Measurements from ENCODE around the gene CEP104.
"Not testable (repeated sequence)": the region's sequence is repeated elsewhere in the genome, so short reads cannot be mapped to it uniquely, and the experiment has no call there.

CEP104 gene

DNA sequence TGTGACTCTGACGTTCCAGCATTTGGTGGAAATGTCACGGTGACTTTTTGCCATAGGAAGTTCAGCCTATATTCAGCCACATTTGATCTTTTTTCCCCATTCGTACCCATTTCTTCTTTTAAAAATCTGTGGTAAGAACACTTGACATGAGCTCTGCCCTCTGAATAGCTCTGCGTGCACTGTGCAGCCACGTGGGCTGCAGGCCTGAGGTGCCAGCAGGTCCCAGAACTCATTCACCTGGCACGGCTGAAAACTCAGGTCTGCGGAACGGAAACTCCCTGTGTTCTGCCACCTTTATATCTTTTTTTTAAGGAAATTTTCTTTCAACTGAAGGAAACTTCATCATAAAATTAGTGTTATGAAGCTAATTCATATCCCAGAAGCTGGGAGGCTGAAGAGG lies 28.6 kb downstream of the CEP104 start:
- DNase-seq (ENCODE audit: low read depth in 4 of 4, low spot score in 1 of 4): no peak

- no peak for DNase-seq (ENCODE audit: low read depth in 4 of 4, low spot score in 1 of 4)
Measured at GRCh38 chr1:3827813-3828307, 29.2 kb downstream of the CEP104 start.

DNA sequence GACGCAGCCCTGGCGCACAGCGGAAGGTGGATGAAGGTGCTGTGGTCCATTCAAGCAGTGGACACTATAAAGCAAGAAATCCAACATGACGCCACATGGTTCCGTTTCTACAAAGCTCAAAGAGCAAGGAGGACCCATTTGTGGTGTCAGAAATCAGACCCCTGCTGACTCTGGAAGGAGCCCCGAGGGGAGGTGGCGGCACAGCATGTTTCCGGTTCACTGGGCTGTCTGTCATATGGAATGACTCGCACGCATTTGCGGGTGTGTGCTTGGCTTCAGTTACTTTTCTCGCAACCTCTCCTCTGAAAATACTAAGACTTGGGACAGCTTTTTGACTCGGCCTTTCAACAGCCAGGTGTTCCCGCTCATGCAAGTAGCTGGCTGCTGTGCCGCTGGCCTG lies 31.7 kb downstream of the CEP104 start:
- DNase-seq (ENCODE audit: low read depth in 4 of 4, low spot score in 1 of 4): no peak

DNA sequence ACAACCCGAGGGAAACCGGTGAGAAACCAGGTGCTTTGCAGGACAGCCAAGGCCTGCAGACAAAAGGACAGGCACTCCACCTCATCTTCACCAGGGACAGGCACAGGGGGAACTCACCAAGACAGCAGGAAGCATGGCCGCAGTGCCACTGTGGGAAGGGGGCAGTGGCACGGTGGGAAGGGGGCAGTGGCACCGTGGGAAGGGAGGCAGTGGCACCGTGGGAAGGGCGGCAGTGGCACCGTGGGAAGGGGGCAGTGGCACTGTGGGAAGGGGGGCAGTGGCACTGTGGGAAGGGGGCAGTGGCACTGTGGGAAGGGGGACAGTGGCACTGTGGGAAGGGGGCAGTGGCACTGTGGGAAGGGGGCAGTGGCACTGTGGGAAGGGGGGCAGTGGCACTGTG lies 32.4 kb downstream of the CEP104 start:
- no peak for DNase-seq (ENCODE audit: low read depth in 4 of 4, low spot score in 1 of 4)

DNA sequence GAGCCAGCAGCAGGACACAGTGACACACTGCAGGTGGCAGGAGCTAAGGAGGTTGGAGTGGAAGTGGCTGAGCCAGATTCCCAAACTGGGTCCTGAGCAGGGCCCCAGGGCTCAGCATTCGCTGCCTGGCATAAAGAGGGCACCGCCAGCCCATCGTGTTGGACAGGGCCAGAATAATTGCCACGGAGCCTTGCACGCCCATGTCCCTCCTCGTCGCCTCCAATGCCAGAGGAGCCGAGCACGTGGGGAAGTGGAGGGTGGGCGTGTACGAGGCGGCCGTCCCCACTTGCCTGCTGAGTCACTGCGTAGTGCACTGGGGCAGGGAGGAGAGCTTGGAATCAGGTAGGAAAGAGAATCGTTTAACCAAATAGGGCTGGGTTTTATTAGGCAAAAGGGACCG lies 34.6 kb downstream of the CEP104 start:
- no peak for DNase-seq (ENCODE audit: low read depth in 4 of 4, low spot score in 1 of 4)

- DNase-seq (ENCODE audit: low read depth in 4 of 4, low spot score in 1 of 4): no peak
Measured at GRCh38 chr1:3821908-3822307, 35.1 kb downstream of the CEP104 start.

GRCh38 chr1:3821447-3821846 lies 35.6 kb downstream of the CEP104 start:
- DNase-seq (ENCODE audit: low read depth in 4 of 4, low spot score in 1 of 4): no peak

DNA sequence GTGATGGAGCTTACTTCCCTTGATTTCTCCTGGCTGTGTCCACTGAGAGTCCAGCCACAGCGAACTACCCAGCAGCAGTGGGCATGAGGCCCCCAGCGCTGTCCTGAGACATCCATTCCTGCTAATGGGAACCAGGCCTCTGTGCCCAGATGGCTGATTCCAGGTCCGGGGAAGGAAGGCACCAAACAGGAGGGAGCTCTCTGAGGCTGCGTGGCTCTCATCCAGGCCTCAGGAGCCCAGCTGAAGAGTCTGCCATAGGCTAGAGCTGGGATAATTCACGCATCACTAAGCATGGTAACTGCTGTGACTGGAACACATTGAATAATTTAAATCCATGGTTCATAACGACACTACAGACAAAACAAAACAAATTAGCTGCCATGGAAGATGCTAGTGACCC lies 36.0 kb downstream of the CEP104 start:
- DNase-seq (ENCODE audit: low read depth in 4 of 4, low spot score in 1 of 4): no peak

DNA sequence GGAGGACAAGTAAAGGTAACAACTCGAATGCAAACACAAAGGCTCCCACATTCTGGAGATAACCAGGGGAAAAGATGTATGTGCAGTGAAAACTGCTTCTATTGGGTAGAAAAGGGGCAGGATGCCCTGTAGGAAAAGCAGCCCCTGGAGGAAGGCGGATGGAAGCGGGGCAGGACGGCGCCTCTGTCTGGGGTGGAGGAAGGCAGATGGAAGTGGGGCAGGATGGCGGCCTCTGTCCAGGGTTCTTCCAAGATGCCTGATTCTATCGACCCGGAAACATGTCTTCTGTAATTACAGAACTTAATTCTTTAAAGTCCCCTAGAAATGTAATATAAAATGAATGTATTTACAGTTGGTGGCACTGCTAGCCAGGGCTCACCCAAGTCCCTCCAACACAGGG lies 36.7 kb downstream of the CEP104 start:
- DNase-seq (ENCODE audit: low read depth in 4 of 4, low spot score in 1 of 4): no peak

DNA sequence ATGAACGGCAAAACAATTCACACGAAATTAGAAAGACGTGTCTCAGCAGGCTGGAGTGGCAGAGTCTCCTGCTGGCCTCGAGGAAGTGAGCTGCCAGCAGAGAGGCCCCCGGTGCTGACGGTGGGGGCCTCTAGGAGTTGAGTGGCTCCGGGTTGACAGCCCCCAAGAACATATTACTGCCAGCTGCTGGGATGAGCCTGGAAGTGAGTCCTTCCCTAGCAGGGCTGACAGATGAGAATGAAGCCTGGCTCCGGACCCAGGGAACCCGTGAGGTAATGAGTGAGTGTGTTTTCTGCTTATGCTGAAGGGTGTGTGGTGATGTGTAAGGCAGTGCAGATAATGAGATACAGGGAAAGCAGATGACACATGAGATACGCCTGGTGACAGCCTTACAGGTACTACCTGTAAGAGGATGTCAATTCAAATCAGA lies 37.2 kb downstream of the CEP104 start:
- no peak for DNase-seq (ENCODE audit: low read depth in 4 of 4, low spot score in 1 of 4)

DNA sequence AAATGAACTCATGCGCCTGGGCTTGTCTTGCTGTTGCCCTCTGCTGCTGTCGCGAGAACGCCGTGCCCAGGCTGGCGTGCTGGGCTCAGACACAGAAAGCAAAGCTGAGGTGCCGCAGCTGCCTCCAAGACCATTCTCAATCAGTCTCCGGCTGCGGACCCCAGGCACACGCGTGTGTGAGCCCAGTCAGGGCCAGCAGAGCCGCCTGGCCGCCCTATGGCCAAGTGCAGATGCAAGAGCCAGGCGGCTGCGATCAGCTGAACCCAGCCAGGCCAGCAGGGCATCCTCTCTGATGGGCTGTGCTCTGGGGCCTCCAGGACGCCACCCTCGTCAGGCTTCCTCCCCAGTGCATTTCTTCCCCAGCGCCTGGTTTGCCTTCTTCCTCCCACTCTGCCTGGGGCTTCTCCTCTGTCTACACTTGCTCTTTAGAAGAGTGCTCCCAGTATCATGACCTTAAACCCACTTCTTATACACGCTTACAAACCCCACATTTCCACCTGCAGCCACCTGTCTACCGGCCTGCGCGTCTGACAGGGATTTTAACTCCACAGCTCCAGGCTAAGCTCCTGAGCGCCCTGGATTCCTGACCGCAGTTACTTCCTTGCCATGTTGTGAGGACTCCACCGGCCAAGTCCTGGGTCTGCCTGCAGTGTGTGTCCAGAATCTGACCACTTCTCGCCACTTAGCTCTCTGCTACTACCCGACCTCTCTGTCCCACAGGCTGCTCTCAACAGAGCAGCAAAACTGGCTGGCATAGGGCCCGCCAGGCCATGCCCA lies 39.0 kb downstream of the CEP104 start:
- no peak for DNase-seq (ENCODE audit: low read depth in 4 of 4, low spot score in 1 of 4)

GRCh38 chr1:3817138-3817740 lies 39.8 kb downstream of the CEP104 start:
- DNase-seq (ENCODE audit: low read depth in 4 of 4, low spot score in 1 of 4): no peak

- DNase-seq (ENCODE audit: low read depth in 4 of 4, low spot score in 1 of 4): no peak
Measured at GRCh38 chr1:3816331-3817137, 40.5 kb downstream of the CEP104 start.

GRCh38 chr1:3814771-3815561 lies 42.0 kb downstream of the CEP104 start:
- no peak for DNase-seq (ENCODE audit: low read depth in 4 of 4, low spot score in 1 of 4)

DNA sequence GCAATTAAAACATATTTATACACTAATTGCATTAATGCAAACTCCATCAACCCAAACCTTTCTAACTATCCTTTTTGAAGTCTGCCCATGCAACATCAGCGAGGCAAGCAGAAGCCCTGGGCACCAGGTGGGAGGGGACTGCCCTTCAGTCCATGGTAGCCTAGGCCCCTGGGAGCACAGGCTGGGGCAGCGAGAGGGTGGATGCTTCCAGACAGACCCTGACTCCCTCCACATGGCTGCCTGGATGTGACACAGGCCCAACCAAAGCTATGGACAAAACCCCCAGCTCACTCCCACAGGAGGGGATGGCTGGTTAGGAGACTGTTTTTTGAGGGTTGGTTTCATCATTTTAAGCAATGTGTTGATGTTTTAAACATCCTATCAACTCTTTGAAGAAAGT lies 42.9 kb downstream of the CEP104 start:
- DNase-seq (ENCODE audit: low read depth in 4 of 4, low spot score in 1 of 4): no peak

GRCh38 chr1:3811595-3811911 lies 45.5 kb downstream of the CEP104 start:
- no peak for DNase-seq (ENCODE audit: low read depth in 4 of 4, low spot score in 1 of 4)

DNA sequence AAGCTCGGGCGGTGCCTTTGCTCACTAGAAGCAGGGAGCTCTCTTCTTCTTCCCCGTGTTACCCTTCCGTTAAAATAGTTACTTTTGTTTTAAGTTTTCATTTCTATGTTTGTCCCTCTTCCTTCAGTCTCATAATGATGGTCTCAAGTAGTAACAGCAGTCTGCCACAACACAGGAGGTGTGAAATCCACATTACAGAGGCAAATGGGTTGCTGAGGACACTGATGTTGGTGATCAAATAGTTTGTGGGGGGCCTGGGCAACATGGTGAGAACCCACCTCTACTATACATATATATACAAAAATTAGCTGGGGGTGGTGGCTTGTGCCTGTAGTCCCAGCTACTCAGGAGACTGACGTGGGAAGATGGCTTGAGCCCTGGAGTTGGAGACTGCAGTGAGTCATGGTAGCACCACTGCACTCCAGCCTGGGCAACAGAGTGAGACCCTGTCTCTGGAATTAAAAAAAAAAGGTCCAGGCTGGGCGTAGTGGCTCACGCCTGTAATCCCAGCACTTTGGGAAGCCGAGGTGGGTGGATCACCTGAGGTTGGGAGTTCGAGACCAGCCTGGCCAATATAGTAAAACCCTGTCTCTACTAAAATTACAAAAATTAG lies 46.8 kb downstream of the CEP104 start:
- DNase-seq (ENCODE audit: low read depth in 4 of 4, low spot score in 1 of 4): not testable (repeated sequence)

- no peak for DNase-seq (ENCODE audit: low read depth in 4 of 4, low spot score in 1 of 4)
Measured at GRCh38 chr1:3809680-3810079, 47.3 kb downstream of the CEP104 start.

DNA sequence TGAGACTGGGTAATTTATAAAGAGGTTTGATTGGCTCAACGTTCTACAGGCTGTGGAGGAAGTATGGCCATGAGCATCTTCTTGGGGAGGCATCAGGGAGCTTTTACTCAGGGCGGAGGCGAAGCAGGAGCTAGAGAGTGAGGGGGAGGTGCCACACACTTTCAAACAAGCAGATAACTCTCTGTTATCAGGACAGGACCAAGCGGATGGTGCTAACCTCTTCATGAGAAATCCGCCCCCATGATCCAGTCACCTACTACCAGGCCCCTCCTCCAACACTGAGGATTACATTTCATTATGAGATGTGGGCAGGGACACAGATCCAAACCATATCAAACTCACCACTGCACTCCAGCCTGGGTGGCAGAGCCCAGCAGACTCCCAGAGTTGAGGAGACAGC lies 49.2 kb downstream of the CEP104 start:
- no peak for DNase-seq (ENCODE audit: low read depth in 4 of 4, low spot score in 1 of 4)

DNA sequence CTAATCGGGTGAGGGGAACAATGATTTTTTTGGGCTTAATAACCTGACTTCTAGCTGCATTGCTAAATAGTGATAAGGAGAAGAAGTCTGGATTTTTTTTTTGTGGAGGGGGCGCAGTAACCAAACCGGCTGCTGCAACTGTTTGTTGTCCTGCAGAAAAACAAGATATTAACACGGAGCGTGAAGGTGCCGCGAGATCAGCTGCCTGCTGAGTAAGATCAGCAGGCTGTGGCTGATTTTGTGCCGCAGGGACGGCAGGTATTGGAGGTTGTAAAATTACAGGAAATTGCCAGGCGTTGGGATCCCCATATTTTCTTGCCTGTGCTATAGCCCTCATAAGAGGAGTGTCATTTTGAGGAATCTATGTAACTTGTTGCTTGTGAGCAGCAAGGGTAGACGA lies 52.0 kb downstream of the CEP104 start:
- no peak for DNase-seq (ENCODE audit: low read depth in 4 of 4, low spot score in 1 of 4)

- DNase-seq (ENCODE audit: low read depth in 4 of 4, low spot score in 1 of 4): not testable (repeated sequence)
Measured at GRCh38 chr1:3804627-3804944, 52.4 kb downstream of the CEP104 start.
